ENCODE measurements around the gene CRELD2. TPM values are rescaled to one million over a fixed set of nuclear protein-coding genes. Genes with fewer than 3 reads are reported as not detected.
A peak's percentile ranks its signal among the peaks of the same experiment; 100 is the strongest.

CRELD2 gene
- total RNA-seq, 5 donors from 2014 or later (not counting 1 experiment from before 2014, with no cell fraction given), result 28.2 to 42.7 (median 39.6) TPM

GRCh38 chr22:49969751-49970527 lies 51.5 kb downstream of the CRELD2 start:
- H3K4me1 Mint-ChIP-seq, result peaks cover 19 to 28% (median 27%) of the 10 kb centered on the region in 3 donors
- H3K27ac Mint-ChIP-seq, result peak overlapping the region; percentile 89 to 90
- POLR2A ChIA-PET, result no interaction called here
- peak in 1 of 4 experiments; percentile 1 for ATAC-seq (replicated peaks in 1 of 4)
- peak overlapping the region; percentile 76 to 87 (median 82) for H3K4me3 Mint-ChIP-seq
- H3K4me3 ChIP-seq (ENCODE audit: control insufficient read depth in 1 of 2, extremely low read depth in 1 of 2, low read length in 1 of 2), result no peak overlapping the region
- H3K27me3 ChIP-seq (replicated peaks in 1 of 2; ENCODE audit: control insufficient read depth in 2 of 2, extremely low read depth in 1 of 2, insufficient read depth in 2 of 2, low read length in 1 of 2), result peaks cover 0 to 4% of the 10 kb centered on the region in 2 experiments
- peak in 3 of 35 experiments; percentile 7 to 24 (median 12) for DNase-seq
- no peaks in the 10 kb centered on the region for H3K27me3 Mint-ChIP-seq
- 70% methylated on average over 8 of the region's 8 CpGs for WGBS (ENCODE audit: insufficient coverage)
- no peaks in the 10 kb centered on the region for H3K9me3 ChIP-seq
- CTCF ChIA-PET, result no interaction called here
- H3K9me3 Mint-ChIP-seq, result no peaks in the 10 kb centered on the region
- peak overlapping the region; percentile 83 for H3K27ac ChIP-seq (ENCODE audit: low read length)
- peaks cover 6 to 59% of the 10 kb centered on the region in 2 experiments for H3K4me1 ChIP-seq (ENCODE audit: control insufficient read depth in 1 of 2, extremely low read depth in 1 of 2, insufficient read depth in 2 of 2, low read length in 2 of 2)
- H3K36me3 ChIP-seq (ENCODE audit: control insufficient read depth in 2 of 2, extremely low read depth in 1 of 2, insufficient read depth in 1 of 2, low read length in 1 of 2), result peaks cover 0 to 2% of the 10 kb centered on the region in 2 donors
- H3K36me3 Mint-ChIP-seq, result no peaks in the 10 kb centered on the region

DNA sequence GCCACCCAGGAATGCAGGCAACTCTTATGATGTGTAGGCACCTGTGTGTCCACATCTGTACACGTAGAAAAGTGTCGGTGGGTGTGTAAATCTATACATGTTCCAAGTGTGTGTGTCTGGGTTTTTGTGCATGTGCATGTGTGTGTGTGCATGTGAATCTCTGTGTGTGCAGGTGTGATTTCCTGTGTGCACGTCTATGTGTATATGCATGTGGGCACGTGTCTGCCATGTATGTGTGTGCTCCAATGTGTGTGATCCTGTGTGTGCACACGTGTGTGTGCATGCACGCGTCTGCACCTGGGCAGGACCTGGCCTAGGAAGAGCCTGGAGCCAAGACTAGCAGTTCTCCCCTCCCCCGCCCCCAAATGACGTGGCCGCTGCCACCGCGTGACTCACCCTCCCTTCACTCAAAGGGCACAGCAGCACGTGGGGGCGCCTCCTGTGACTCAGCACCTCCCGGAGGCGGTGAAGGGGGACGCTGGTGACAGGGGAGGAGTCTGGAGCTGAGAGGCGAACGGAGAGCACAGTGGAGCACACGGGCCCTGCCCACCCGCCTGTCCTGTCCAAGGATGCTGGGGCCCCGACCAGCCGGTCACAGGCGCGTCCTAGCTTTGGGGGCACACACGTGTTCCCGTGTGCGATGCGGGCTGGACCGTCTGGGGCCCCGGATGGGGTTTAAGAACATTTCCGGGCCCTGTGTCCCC lies 52.2 kb downstream of the CRELD2 start:
- no peaks in the 10 kb centered on the region for H3K9me3 Mint-ChIP-seq
- no peaks in the 10 kb centered on the region for H3K36me3 Mint-ChIP-seq
- peak overlapping the region; percentile 76 to 87 (median 82) for H3K4me3 Mint-ChIP-seq
- peak overlapping the region; percentile 89 to 90 for H3K27ac Mint-ChIP-seq
- WGBS (ENCODE audit: insufficient coverage), result 3% methylated on average over 24 of the region's 32 CpGs
- H3K27ac ChIP-seq (ENCODE audit: low read length), result peak overlapping the region; percentile 83
- H3K4me3 ChIP-seq (ENCODE audit: control insufficient read depth in 1 of 2, extremely low read depth in 1 of 2, low read length in 1 of 2), result peak overlapping the region; percentile 47 to 58
- CTCF ChIA-PET, result interaction anchor here in 1 of 2 donors (1.0 kb wide), 2 partner anchors 8 to 60 kb away, joined by 3 read pairs; no protein-coding TSS in a partner anchor
- H3K9me3 ChIP-seq, result no peaks in the 10 kb centered on the region
- H3K4me1 ChIP-seq (ENCODE audit: control insufficient read depth in 1 of 2, extremely low read depth in 1 of 2, insufficient read depth in 2 of 2, low read length in 2 of 2), result peaks cover 11 to 59% of the 10 kb centered on the region in 2 experiments
- POLR2A ChIA-PET, result no interaction called here
- H3K27me3 Mint-ChIP-seq, result no peaks in the 10 kb centered on the region
- H3K36me3 ChIP-seq (ENCODE audit: control insufficient read depth in 2 of 2, extremely low read depth in 1 of 2, insufficient read depth in 1 of 2, low read length in 1 of 2), result no peaks in the 10 kb centered on the region
- peaks cover 0 to 4% of the 10 kb centered on the region in 2 experiments for H3K27me3 ChIP-seq (replicated peaks in 1 of 2; ENCODE audit: control insufficient read depth in 2 of 2, extremely low read depth in 1 of 2, insufficient read depth in 2 of 2, low read length in 1 of 2)
- DNase-seq, result peak; percentile 76 to 96 (median 91)
- ATAC-seq (replicated peaks in 1 of 4), result peak; percentile 80 to 93 (median 91)
- H3K4me1 Mint-ChIP-seq, result peaks cover 23 to 34% (median 33%) of the 10 kb centered on the region in 3 donors

DNA sequence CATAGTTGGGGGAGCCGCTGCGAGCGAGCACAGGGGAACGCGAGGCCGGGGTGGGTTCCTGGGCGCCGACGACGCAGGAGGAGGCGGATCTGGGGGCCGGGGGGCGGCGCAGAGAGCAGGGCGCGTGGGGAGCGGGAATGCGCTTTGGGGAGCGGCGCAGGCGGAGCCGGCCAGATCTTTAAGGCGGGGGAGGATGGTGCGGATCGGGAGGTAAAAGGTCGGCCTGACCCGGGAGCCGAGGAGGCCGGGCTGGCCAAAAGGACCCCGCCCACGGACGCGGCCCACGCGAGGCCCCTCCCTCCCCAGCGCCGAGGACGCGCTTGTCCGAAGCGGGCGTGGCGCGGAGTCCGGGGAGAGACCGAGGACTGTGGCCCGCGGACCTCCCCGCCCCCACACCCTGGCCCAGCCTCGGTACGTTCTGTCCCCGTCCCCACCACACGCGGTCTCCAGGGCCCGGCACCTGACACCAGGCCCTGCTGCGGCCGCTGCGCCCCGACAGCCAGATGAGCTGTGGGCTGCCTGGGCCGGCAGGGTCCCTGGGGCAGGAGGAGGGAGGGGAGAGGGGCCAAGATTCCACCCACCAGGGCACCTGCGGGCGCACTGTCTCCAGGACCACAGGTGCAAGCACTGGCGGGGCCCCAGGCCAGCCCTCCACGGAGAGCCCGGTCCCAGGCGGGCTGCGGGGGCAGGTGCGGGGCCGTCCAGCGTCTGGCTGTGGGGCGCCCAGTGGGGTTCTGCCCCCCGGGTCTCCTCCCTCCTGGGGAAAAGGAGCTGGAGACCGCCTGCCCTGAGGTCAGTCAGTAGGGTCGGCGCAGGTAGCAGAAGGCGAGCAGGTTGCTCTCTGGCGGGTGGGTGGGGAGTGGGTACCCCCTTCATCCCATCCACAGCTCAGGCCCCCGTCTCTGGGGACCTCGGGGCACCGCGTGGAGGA lies 53.1 kb downstream of the CRELD2 start:
- peak; percentile 53 to 68 (median 64) for ATAC-seq (replicated peaks in 1 of 4)
- WGBS (ENCODE audit: insufficient coverage), result 7% methylated on average over 44 of the region's 81 CpGs
- Histone ChIP-seq H3K27me3 (replicated peaks in 1 of 2; ENCODE audit: control insufficient read depth in 2 of 2, extremely low read depth in 1 of 2, insufficient read depth in 2 of 2, low read length in 1 of 2) (peaks cover 0 to 4% of the 10 kb centered on the region in 2 experiments), H3K4me3 (ENCODE audit: control insufficient read depth in 1 of 2, extremely low read depth in 1 of 2, low read length in 1 of 2) (peak overlapping the region; percentile 47 to 58), H3K4me1 (ENCODE audit: control insufficient read depth in 1 of 2, extremely low read depth in 1 of 2, insufficient read depth in 2 of 2, low read length in 2 of 2) (peaks cover 13 to 61% of the 10 kb centered on the region in 2 experiments), H3K36me3 (ENCODE audit: control insufficient read depth in 2 of 2, extremely low read depth in 1 of 2, insufficient read depth in 1 of 2, low read length in 1 of 2) (no peaks in the 10 kb centered on the region), H3K27ac (ENCODE audit: low read length) (peak overlapping the region; percentile 83), H3K9me3 (no peaks in the 10 kb centered on the region)
- POLR2A ChIA-PET, result no interaction called here
- peaks cover 24 to 36% (median 35%) of the 10 kb centered on the region in 3 donors for H3K4me1 Mint-ChIP-seq
- no peaks in the 10 kb centered on the region for H3K36me3 Mint-ChIP-seq
- H3K9me3 Mint-ChIP-seq, result no peaks in the 10 kb centered on the region
- CTCF ChIA-PET, result interaction anchor here in 1 of 2 donors (1.0 kb wide), 2 partner anchors 9 to 59 kb away, joined by 3 read pairs; no protein-coding TSS in a partner anchor
- peak overlapping the region; percentile 89 to 90 for H3K27ac Mint-ChIP-seq
- H3K27me3 Mint-ChIP-seq, result no peaks in the 10 kb centered on the region
- peak in 19 of 35 experiments; percentile 3 to 74 (median 60) for DNase-seq
- H3K4me3 Mint-ChIP-seq, result peak overlapping the region; percentile 76 to 87 (median 82)

GRCh38 chr22:49972163-49973017 lies 54.0 kb downstream of the CRELD2 start:
- Histone ChIP-seq H3K27me3 (replicated peaks in 1 of 2; ENCODE audit: control insufficient read depth in 2 of 2, extremely low read depth in 1 of 2, insufficient read depth in 2 of 2, low read length in 1 of 2) (peaks cover 0 to 4% of the 10 kb centered on the region in 2 experiments), H3K4me3 (ENCODE audit: control insufficient read depth in 1 of 2, extremely low read depth in 1 of 2, low read length in 1 of 2) (no peak overlapping the region), H3K27ac (ENCODE audit: low read length) (no peak overlapping the region), H3K36me3 (ENCODE audit: control insufficient read depth in 2 of 2, extremely low read depth in 1 of 2, insufficient read depth in 1 of 2, low read length in 1 of 2) (no peaks in the 10 kb centered on the region), H3K4me1 (ENCODE audit: control insufficient read depth in 1 of 2, extremely low read depth in 1 of 2, insufficient read depth in 2 of 2, low read length in 2 of 2) (peaks cover 17 to 56% of the 10 kb centered on the region in 2 experiments), H3K9me3 (no peaks in the 10 kb centered on the region)
- Mint-ChIP-seq H3K4me1 (peaks cover 27 to 34% (median 34%) of the 10 kb centered on the region in 3 donors), H3K27ac (no peak overlapping the region), H3K27me3 (no peaks in the 10 kb centered on the region), H3K9me3 (no peaks in the 10 kb centered on the region), H3K36me3 (no peaks in the 10 kb centered on the region), H3K4me3 (no peak overlapping the region)
- ATAC-seq (replicated peaks in 1 of 4) (no peak), DNase-seq (peak in 4 of 35 experiments; percentile 1 to 23 (median 4))
- ChIA-PET CTCF (no interaction called here), POLR2A (no interaction called here)
- WGBS (ENCODE audit: insufficient coverage), result 44% methylated on average over 34 of the region's 45 CpGs

GRCh38 chr22:49973018-49973961 lies 54.9 kb downstream of the CRELD2 start:
- H3K4me1 ChIP-seq (ENCODE audit: control insufficient read depth in 1 of 2, extremely low read depth in 1 of 2, insufficient read depth in 2 of 2, low read length in 2 of 2), result peaks cover 17 to 55% of the 10 kb centered on the region in 2 experiments
- Mint-ChIP-seq H3K4me3 (no peak overlapping the region), H3K36me3 (no peaks in the 10 kb centered on the region), H3K27ac (no peak overlapping the region), H3K27me3 (no peaks in the 10 kb centered on the region), H3K4me1 (peaks cover 25 to 30% (median 26%) of the 10 kb centered on the region in 3 donors), H3K9me3 (no peaks in the 10 kb centered on the region)
- H3K4me3 ChIP-seq (ENCODE audit: control insufficient read depth in 1 of 2, extremely low read depth in 1 of 2, low read length in 1 of 2), result no peak overlapping the region
- peaks cover 0 to 4% of the 10 kb centered on the region in 2 experiments for H3K27me3 ChIP-seq (replicated peaks in 1 of 2; ENCODE audit: control insufficient read depth in 2 of 2, extremely low read depth in 1 of 2, insufficient read depth in 2 of 2, low read length in 1 of 2)
- WGBS (ENCODE audit: insufficient coverage), result 79% methylated on average over 5 of the region's 5 CpGs
- ATAC-seq (replicated peaks in 1 of 4) (no peak), DNase-seq (peak in 1 of 35 experiments; percentile 38)
- ChIA-PET POLR2A (no interaction called here), CTCF (no interaction called here)
- H3K36me3 ChIP-seq (ENCODE audit: control insufficient read depth in 2 of 2, extremely low read depth in 1 of 2, insufficient read depth in 1 of 2, low read length in 1 of 2), result no peaks in the 10 kb centered on the region
- no peak overlapping the region for H3K27ac ChIP-seq (ENCODE audit: low read length)
- no peaks in the 10 kb centered on the region for H3K9me3 ChIP-seq

Data from T-cell (primary cell).